NCI-H187 (cell line): ENCODE measurements around the gene EMC10.
"Not testable (repeated sequence)": the region's sequence is repeated elsewhere in the genome, so short reads cannot be mapped to it uniquely, and the experiment has no call there.

Experiments used
- DNase-seq, 2 experiments: peaks; one replicate each; lab custom pipeline; 2025; lab: John Stamatoyannopoulos, UW

EMC10 gene

GRCh38 chr19:50476224-50476906, at the start of gene EMC10, which contains the start of gene GARIN5A:
Gene EMC10 (plus strand): TSS chr19:50476507. CDS start chr19:50476545, 38 bp downstream.
Gene GARIN5A (minus strand): TSS chr19:50476848. CDS start chr19:50476388, 460 bp downstream.
- peak; percentile 52 to 80 for DNase-seq

- DNase-seq: no peak
Observed at GRCh38 chr19:50427318-50427925, 48.9 kb upstream of the EMC10 start.

GRCh38 chr19:50427997-50428425, 48.3 kb upstream of the EMC10 start:
- no peak for DNase-seq

- DNase-seq: no peak
Observed at GRCh38 chr19:50428772-50429463, 47.4 kb upstream of the EMC10 start.

- DNase-seq: no peak
Observed at GRCh38 chr19:50430888-50431342, 45.4 kb upstream of the EMC10 start.

- DNase-seq: peak; percentile 62 to 71
Observed at GRCh38 chr19:50431343-50432220, 44.7 kb upstream of the EMC10 start.

GRCh38 chr19:50432221-50433028, 43.9 kb upstream of the EMC10 start, which contains the start of gene MYBPC2:
Gene MYBPC2 (plus strand): TSS chr19:50432892. CDS start chr19:50432954, 62 bp downstream.
- no peak for DNase-seq

- no peak for DNase-seq
Observed at GRCh38 chr19:50433201-50434180, 42.8 kb upstream of the EMC10 start.

GRCh38 chr19:50434525-50434924, 41.8 kb upstream of the EMC10 start:
- no peak for DNase-seq

- no peak for DNase-seq
Observed at GRCh38 chr19:50435221-50435620, 41.1 kb upstream of the EMC10 start.

GRCh38 chr19:50435627-50436026, 40.7 kb upstream of the EMC10 start:
- no peak for DNase-seq

- no peak for DNase-seq
Observed at GRCh38 chr19:50437862-50438449, 38.4 kb upstream of the EMC10 start.

GRCh38 chr19:50439130-50439529, 37.2 kb upstream of the EMC10 start:
- DNase-seq: not testable (repeated sequence)

- DNase-seq: no peak
Observed at GRCh38 chr19:50444059-50444458, 32.2 kb upstream of the EMC10 start.

- no peak for DNase-seq
Observed at GRCh38 chr19:50447053-50447452, 29.3 kb upstream of the EMC10 start.

GRCh38 chr19:50447750-50448149, 28.6 kb upstream of the EMC10 start:
- DNase-seq: no peak

- DNase-seq: no peak
Observed at GRCh38 chr19:50449236-50449899, 26.9 kb upstream of the EMC10 start.

- no peak for DNase-seq
Observed at GRCh38 chr19:50450369-50451222, 25.7 kb upstream of the EMC10 start.
